NOMO-1 (cell line): Measurements from ENCODE around the gene RAP1A.

Experiments used
- DNase-seq, 2 experiments: peaks; one replicate each; lab custom pipeline; 2025; ENCODE audit not compliant: unreplicated experiment in 2 of 2; lab: John Stamatoyannopoulos, UW

RAP1A gene

DNA sequence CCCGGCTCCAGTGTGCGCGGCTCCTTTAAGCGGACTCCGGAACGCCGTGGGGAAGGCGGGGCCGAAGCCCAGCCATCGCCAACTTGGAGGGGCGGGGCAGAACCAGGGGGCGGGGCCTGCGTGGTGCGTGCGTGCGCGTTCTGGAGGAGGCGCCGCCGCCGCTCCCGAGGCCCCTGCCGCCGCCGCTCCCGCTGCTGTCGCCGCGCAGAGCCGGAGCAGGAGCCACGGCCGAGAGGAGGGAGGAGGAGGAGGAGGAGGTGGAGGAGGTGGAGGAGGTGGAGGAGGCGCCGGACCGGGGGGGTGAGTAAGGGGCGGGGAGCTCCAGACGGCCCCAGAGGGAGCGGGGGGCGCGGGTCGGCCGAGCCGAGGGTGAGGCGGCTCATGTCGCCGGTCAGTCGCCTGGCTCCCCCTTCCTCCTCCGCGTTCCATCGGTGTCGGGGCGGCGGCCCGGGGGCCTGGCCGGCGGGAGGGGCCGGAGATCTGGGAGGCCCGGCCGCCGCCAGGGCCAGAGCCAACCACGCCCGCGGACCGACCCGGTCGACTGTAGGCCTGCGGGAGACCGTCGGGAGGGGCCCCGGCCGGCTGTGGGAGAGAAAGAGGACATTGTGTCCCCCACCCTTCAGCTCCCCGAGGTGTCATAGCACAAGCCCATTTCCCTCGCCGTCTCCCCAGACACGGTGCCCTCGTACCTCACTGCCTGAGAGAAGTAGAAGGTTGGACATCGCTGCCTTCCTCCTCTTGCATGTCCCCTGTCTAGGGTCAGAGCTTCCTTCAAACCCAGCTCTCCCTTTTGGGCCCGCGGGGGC is at the start of gene RAP1A:
RAP1A (plus strand) TSS at position 155 of the 806 bp plus-strand sequence. CDS start 71,572 bp downstream, outside the sequence.
- DNase-seq, result peak; percentile 77 to 94

GRCh38 chr1:111569913-111570312 is 49.7 kb upstream of the RAP1A start:
- no peak for DNase-seq

DNA sequence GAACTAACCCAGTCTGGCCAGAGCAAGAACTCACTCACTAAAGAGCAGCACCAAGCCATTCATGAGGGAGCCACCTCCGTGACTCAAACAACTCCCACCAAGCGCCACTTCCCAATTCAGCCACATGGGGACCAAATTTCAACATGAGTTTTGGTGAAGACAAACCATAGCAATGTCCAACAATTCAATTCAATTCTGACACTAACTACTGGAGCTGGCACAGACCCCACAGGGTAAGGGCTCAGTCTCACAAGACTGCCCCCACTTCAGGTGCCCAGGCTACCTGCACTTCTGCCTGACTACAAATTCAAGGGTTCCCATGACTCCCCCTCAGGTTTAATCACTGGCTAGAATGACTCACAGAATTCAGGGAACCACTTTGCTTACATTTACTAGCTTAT is 48.8 kb upstream of the RAP1A start:
- DNase-seq, result peak; percentile 8 to 33

DNA sequence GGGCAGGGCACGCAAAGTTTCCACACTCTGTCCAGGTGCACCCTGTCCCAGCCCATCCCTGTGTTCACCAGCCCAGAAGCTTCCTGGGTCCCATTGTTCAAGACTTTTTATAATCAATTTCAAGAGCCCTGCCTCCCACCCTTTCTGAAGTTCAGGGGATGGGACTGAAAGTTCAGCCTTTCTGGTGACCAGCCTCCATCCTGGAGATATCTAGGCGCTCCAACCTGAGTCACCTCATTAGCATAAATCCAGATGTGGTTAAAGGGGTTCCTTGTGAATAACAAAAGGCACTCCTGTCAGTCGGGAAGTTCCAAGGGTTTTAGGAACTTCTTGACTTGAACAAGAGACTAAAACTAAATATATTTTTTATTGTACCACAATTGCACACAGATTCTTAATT is 48.4 kb upstream of the RAP1A start:
- no peak for DNase-seq

- no peak for DNase-seq
Observed at GRCh38 chr1:111571987-111572386, 47.6 kb upstream of the RAP1A start.

GRCh38 chr1:111576547-111576946 is 43.0 kb upstream of the RAP1A start:
- DNase-seq, result no peak

- no peak for DNase-seq
Observed at GRCh38 chr1:111577814-111578213, 41.8 kb upstream of the RAP1A start.

DNA sequence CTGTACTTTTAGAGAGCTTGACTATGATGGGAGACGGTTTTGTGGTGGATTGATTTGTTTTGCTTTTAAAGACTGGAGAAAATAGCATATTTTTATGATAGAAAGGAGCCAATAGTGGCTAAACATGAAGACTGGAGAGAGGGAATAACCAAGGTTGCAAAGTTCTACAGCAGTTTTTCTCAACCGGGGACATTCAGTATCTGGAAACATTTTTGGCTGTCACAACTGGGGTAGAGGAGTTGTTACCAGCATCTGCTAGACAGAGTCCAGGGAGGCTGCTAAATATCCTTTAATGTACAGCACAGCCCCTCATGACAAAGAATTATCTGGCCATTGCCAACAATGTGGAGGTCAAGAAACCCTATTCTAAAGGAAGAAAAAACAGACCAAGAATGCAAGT is 38.4 kb upstream of the RAP1A start:
- no peak for DNase-seq

DNA sequence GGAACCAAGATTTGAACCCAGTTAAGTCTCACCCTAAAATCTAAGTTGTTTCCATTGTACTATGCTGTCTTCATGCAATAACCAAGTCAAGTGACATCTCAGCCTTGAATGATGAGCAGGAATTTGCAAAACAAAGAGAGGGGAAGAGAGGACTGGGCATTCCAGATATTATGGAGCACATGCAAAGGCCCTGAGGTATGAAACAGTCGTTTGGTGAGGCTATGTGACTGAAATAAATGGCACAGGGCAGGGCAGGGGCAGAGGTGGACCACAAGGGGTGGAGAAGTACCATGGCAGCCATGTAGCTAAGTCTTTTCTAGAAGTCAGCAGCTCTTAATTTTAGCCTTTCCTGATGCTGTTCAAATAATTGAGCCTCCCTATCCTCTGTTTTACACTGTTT is 37.6 kb upstream of the RAP1A start:
- no peak for DNase-seq

DNA sequence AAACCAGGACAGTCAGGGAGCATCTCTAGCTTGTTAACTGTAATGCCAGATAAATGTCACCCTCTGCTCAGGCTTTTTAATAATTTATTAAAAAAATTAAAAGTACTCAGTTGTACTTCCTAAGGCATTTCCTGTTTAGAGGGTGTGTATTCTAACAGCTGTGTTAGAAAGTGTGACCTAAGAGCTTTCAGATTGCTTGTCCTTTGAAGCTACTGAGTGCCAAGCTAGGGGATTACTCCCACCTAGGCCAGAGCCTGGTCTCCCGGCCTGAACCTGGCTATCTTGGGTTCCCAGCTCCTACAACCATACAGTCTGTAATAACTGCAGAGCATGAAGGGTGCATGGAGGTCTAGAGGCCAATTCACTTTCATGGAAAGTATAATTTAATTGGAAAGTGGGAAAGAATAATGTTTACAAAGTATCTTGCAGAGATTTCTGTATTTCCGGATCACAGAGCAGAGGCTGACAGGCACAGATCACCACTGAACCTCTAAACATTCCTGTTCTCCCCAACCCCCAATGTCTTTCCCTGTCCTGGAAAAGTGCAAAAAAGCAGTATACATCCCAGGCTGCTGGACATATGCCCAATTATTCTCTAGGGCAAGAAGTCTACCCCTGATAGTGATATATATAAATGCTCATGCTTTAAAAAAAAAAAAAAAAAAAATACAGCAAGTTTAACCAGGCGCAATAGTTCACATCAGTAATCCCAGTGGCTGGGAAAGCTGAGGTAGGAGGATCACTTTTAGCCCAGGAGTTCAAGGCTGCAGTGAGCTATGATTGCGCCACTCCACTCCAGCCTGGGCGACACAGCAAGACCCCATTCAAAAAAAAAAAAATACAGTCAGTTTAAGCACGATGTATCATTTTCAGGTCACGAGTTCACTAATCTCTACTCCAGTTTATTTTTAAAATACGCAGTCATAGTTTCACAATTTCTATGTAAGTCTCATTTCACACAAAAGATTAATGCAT is 36.7 kb upstream of the RAP1A start:
- no peak for DNase-seq

GRCh38 chr1:111585447-111586086 is 34.0 kb upstream of the RAP1A start:
- no peak for DNase-seq

DNA sequence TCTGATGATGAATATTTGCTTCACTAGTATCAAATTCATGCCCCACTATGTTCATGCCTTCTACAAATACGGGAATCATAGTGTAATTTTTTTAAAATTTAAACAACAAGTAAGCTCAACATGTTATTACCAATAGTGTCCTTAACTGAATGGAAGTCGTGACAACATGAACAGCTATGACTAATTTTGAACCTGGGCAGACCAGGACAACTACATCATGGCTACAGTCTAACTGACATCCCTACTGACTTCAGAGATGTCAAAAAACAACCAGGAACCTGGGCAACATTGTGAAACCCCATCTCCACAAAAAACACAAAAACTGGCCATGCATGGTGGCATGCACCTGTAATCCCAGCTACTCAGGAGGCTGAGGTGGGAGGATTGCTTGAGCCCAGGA is 33.5 kb upstream of the RAP1A start:
- no peak for DNase-seq

DNA sequence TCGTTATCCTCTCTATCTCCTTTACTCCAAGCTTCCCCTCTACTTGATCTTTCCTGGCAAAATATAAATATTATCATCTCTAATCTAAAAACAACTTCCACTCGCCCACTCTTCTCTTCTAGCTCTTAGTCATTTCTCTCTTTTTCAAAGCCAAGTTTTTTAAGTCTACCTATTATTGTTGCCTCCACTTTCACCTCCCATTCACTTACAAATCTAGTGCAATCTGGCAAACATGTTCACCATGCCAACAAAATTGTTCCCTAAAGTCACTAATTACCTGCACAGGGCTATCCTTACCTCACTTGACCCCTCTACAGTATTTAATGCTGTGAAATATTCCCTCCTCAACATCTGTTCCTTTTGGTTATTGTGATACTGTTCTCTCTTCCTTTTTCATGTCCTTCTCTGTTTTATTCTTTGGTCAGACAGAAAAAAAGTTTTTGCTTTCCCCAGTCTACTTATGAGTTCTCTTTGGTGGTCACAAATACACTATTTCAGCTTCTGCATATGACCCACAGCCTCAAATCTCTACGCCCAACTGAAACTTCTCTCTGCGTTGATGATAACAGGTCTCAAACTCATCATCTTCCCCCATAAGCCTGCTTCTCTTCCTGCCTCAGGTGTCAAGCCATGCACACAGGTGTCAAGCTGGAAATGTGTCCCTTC is 31.9 kb upstream of the RAP1A start:
- DNase-seq, result no peak

- no peak for DNase-seq
Observed at GRCh38 chr1:111591937-111592336, 27.7 kb upstream of the RAP1A start.

DNA sequence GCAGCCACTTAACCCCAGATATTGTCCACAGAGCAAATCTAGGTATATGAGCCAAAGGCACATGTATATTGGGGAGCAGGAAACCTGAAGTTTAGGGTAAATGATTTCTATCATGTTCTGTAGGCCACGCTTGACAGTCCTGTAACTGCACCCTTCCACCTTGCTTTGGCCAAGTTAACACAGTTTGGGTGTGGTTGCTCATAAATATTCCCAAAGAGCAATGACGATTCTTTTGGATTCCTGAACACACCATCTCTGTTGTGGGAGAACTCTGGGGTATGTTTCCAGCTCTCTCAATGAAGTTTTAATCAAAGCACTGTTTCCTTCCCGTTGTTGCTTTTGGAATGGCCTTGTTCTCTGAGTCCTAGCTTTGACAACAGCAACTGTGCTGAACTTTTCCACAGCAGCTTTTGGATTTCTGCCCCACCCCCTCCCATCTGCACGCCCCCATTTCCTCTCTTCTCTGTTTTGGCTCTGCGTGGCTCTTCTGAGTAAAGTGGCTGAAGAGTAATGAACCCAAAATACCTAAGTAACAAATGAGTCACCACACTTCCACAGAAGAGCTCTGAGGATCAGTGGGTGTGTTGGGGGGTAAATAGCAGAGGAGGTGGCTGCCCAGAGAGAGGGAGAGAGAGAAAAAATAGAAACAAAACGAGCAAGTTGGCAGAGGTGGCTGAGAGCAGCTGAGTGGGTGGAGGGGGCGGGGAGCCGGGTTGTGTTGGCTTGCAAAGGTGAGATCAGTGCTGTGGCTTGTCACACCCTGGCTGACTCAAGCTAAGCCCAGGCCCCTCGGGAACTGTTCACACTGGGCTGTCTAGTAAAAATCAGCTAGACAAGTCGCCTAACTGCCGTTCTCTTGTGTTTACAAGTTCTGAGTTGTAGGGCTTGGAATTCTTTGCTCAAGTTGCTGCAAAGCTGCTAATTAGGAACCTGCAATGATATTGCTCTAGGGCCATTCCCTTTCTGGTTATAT is 26.9 kb upstream of the RAP1A start:
- peak; percentile 17 to 49 for DNase-seq

GRCh38 chr1:111593403-111594305 is 25.9 kb upstream of the RAP1A start:
- DNase-seq, result no peak

DNA sequence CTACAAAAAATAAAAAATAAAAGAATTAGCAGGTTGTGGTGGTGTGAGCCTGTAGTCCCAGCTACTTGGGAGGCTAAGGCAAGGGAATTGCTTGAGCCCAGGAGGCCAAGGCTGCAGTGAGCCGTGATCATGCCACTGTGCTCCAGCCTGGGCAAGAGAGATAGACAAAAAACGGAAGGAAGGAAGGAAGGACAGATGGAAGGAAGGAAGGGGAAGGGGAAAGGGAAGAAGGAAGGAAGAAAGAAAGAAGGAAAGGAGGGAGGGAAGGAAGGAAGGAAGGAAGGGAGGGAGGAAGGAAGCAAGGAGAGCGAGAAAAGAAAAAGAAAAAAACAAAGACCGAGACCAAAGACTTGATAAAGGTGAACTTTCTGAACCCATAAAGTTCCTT is 25.3 kb upstream of the RAP1A start:
- DNase-seq, result no peak

DNA sequence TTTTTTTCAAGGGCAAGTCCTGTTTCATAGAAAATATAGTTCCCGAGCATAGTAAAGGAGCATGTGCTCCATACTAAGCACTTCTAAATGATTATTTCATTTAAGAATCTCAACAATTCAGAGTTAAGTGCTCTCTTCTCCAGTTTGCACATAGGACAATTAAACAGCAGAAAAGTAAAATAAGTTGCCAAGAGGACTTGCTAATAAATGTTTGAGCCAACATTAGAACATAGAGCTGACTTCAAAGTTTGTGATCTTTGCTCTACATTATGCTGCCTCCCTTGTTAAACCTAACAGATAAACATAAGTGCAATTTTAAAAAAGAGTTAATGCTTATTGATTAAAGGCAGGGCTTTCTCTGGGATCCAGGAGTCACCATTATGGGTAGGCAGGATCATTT is 23.8 kb upstream of the RAP1A start:
- DNase-seq, result no peak

DNA sequence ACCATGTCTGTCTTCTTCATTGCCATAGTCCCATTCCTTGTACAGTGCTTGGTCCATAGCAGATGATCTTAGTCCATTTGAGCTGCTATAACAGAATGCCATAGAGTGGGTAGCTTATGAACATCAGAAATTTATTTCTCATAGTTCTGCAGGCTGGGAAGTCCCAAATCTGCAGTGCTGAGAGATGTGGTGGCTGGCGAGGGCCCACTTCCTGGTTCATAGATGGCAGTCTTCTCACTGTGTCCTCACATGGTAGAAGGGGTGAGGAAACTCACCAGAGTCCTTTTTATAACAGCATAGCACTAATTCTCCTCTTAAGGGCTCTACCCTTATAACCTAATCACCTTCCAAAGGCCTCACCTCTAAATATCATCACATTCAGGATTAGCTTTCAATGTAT is 23.1 kb upstream of the RAP1A start:
- DNase-seq, result no peak
